ENCODE results near the gene ACTR10.

The ACTR10 gene

DNA sequence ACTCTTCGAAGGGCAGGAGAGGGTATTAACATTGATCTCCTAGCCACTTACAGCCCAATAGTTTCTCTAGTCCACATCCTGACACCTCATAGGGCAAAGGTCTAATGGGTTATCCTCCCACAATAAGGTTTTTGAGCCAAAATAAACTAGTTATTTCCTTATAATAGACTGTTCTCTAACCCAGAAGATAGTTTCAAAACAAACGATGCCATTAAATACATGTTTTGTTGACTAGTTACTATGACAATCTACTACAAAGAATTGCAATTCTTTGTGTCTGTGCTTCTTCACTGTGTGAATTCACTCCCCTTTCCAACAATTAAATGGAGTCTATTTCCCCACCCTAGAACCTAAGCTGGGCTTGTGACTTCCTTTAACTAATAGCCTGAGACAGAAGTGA is 6.4 kb upstream of the ACTR10 start:
- no peak for DNase-seq (ENCODE audit: low read depth in 1 of 2, low spot score in 1 of 2)
- TF ChIP-seq, protein P1, sequence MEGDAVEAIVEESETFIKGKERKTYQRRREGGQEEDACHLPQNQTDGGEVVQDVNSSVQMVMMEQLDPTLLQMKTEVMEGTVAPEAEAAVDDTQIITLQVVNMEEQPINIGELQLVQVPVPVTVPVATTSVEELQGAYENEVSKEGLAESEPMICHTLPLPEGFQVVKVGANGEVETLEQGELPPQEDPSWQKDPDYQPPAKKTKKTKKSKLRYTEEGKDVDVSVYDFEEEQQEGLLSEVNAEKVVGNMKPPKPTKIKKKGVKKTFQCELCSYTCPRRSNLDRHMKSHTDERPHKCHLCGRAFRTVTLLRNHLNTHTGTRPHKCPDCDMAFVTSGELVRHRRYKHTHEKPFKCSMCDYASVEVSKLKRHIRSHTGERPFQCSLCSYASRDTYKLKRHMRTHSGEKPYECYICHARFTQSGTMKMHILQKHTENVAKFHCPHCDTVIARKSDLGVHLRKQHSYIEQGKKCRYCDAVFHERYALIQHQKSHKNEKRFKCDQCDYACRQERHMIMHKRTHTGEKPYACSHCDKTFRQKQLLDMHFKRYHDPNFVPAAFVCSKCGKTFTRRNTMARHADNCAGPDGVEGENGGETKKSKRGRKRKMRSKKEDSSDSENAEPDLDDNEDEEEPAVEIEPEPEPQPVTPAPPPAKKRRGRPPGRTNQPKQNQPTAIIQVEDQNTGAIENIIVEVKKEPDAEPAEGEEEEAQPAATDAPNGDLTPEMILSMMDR (IDR thresholded peaks at IDR 0.05; ENCODE audit: insufficient read depth, low read length), result no peak
- TF ChIP-seq POLR2AphosphoS5 (IDR thresholded peaks at IDR 0.05; ENCODE audit: low read depth) (no peak), GABPA (IDR thresholded peaks at IDR 0.05; ENCODE audit: low read depth) (no peak)
- no peak overlapping the region for H3K27ac ChIP-seq (replicated peaks)
- peaks cover 5% of the 10 kb centered on the region for H3K27me3 ChIP-seq (ENCODE audit: insufficient read depth, poor library complexity, severe bottlenecking)
- no peak overlapping the region for H3K4me3 ChIP-seq (replicated peaks; ENCODE audit: insufficient read depth, low read length)

DNA sequence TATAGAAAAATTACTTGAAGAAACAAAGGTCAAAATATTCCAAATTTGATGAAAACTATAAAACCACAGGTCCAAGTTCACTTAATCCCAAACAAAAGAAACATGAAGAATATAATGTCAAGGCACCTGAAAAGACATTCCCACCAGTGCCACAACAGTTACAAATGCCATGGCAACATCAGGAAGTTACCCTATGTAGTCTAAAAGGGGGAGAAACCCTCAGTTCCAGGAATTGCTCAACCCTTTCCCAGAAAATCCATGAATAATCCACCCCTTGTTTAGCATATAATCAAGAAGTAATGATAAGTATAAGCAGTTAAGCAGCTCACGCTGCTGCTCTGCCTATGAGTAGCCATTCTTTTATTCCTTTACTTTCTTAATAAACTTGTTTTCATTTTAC is 3.8 kb upstream of the ACTR10 start:
- TF ChIP-seq, protein P1 (IDR thresholded peaks at IDR 0.05; ENCODE audit: insufficient read depth, low read length), result no peak
- TF ChIP-seq, protein P2, sequence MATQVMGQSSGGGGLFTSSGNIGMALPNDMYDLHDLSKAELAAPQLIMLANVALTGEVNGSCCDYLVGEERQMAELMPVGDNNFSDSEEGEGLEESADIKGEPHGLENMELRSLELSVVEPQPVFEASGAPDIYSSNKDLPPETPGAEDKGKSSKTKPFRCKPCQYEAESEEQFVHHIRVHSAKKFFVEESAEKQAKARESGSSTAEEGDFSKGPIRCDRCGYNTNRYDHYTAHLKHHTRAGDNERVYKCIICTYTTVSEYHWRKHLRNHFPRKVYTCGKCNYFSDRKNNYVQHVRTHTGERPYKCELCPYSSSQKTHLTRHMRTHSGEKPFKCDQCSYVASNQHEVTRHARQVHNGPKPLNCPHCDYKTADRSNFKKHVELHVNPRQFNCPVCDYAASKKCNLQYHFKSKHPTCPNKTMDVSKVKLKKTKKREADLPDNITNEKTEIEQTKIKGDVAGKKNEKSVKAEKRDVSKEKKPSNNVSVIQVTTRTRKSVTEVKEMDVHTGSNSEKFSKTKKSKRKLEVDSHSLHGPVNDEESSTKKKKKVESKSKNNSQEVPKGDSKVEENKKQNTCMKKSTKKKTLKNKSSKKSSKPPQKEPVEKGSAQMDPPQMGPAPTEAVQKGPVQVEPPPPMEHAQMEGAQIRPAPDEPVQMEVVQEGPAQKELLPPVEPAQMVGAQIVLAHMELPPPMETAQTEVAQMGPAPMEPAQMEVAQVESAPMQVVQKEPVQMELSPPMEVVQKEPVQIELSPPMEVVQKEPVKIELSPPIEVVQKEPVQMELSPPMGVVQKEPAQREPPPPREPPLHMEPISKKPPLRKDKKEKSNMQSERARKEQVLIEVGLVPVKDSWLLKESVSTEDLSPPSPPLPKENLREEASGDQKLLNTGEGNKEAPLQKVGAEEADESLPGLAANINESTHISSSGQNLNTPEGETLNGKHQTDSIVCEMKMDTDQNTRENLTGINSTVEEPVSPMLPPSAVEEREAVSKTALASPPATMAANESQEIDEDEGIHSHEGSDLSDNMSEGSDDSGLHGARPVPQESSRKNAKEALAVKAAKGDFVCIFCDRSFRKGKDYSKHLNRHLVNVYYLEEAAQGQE (IDR thresholded peaks at IDR 0.05; ENCODE audit: insufficient replicate concordance, low read depth), result no peak
- TF ChIP-seq POLR2AphosphoS5 (IDR thresholded peaks at IDR 0.05; ENCODE audit: low read depth) (no peak), GABPA (IDR thresholded peaks at IDR 0.05; ENCODE audit: low read depth) (no peak), SPI1 (IDR thresholded peaks at IDR 0.05; ENCODE audit: borderline replicate concordance, low read depth) (no peak)
- peaks cover 2% of the 10 kb centered on the region for H3K27me3 ChIP-seq (ENCODE audit: insufficient read depth, poor library complexity, severe bottlenecking)
- H3K27ac ChIP-seq (replicated peaks), result no peak overlapping the region
- no peak overlapping the region for H3K4me3 ChIP-seq (replicated peaks; ENCODE audit: insufficient read depth, low read length)
- no peak for DNase-seq (ENCODE audit: low read depth in 1 of 2, low spot score in 1 of 2)

DNA sequence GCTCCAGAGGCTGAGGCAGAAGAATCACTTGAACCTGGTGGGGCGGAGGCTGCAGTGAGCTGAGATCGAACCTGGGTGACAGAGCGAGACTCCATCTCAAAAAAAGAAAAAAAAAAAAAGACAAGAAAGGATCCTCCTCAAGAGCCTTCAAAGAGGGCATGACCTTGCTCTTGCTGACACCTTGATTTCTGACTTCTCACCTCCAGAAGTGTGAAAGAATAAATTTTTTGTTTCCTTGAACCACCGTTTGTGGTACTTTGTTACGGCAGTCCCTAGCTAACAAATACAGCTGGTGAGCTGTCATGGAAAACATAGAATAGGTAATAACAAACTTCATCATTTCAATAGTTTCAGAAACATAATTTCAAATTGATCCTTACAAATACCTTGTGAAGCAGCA is 1.9 kb upstream of the ACTR10 start:
- peaks cover 2% of the 10 kb centered on the region for H3K27me3 ChIP-seq (ENCODE audit: insufficient read depth, poor library complexity, severe bottlenecking)
- DNase-seq (ENCODE audit: low read depth in 1 of 2, low spot score in 1 of 2), result no peak
- H3K27ac ChIP-seq (replicated peaks), result no peak overlapping the region
- H3K4me3 ChIP-seq (replicated peaks; ENCODE audit: insufficient read depth, low read length), result no peak overlapping the region
- TF ChIP-seq, protein P1 (IDR thresholded peaks at IDR 0.05; ENCODE audit: insufficient read depth, low read length), result no peak
- TF ChIP-seq SPI1 (IDR thresholded peaks at IDR 0.05; ENCODE audit: borderline replicate concordance, low read depth) (no peak), POLR2AphosphoS5 (IDR thresholded peaks at IDR 0.05; ENCODE audit: low read depth) (no peak), GABPA (IDR thresholded peaks at IDR 0.05; ENCODE audit: low read depth) (no peak)
- TF ChIP-seq, protein P2 (IDR thresholded peaks at IDR 0.05; ENCODE audit: insufficient replicate concordance, low read depth), result no peak

DNA sequence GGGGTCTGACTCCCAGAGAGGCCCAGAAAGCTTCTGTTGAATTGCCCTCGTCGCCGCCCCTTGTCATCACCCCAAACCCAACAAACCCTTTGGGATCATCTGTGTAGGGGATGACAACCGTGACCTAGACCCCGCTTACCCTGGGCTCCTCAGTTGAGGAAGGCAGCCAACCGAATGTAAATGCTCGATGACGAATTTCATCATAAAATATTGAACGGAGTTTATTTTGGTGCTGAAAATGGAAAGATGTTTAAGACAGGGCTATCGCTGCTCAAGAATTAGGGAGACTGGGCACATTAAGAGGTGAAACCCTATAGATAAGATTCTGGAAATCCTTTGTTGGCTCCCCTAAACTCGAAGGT is 512 bp downstream of the ACTR10 start:
- H3K27ac ChIP-seq (replicated peaks), result peak overlapping the region; percentile 84
- no peak for DNase-seq (ENCODE audit: low read depth in 1 of 2, low spot score in 1 of 2)
- TF ChIP-seq, protein P1 (IDR thresholded peaks at IDR 0.05; ENCODE audit: insufficient read depth, low read length), result no peak
- TF ChIP-seq POLR2AphosphoS5 (IDR thresholded peaks at IDR 0.05; ENCODE audit: low read depth) (no peak), GABPA (IDR thresholded peaks at IDR 0.05; ENCODE audit: low read depth) (no peak), SPI1 (IDR thresholded peaks at IDR 0.05; ENCODE audit: borderline replicate concordance, low read depth) (no peak)
- TF ChIP-seq, protein P2 (IDR thresholded peaks at IDR 0.05; ENCODE audit: insufficient replicate concordance, low read depth), result no peak
- peak overlapping the region; percentile 97 for H3K4me3 ChIP-seq (replicated peaks; ENCODE audit: insufficient read depth, low read length)
- H3K27me3 ChIP-seq (ENCODE audit: insufficient read depth, poor library complexity, severe bottlenecking), result peaks cover 2% of the 10 kb centered on the region
